HepG2 (cell line): ENCODE data around the gene PTCD1. TPM values are rescaled to one million over a fixed set of nuclear protein-coding genes. Genes with fewer than 3 reads are reported as not detected.

Experiments
- ATAC-seq: fragments of 200-7000 bp; cut with Tn5 transposase; 3 replicates; pipeline ENCODE4 v1.9.1; 2020; ENCODE audit warnings: mild to moderate bottlenecking, moderate library complexity
- BruUV-seq: library from RNA; stranded (reverse); fragments of 400-500 nt; replicated peaks from 2 replicates; lab custom pipeline; 2021; lab: Mats Ljungman, UMichigan
- CTCF ChIA-PET: fragments of 300-600 bp; formaldehyde crosslinking; extraction: SDS; loops from one replicate; lab custom pipeline; 2021; ENCODE audit warnings: low total read pairs, inconsistent platforms, low intra/inter-chr PET ratio; lab: Yijun Ruan, JAX
- POLR2A ChIA-PET: fragments of 350-600 bp; sonication (Branson Sonifier 250); formaldehyde crosslinking; loops from one replicate; lab custom pipeline; 2020; ENCODE audit warnings: antibody characterized with exemption, inconsistent platforms; lab: Yijun Ruan, JAX
- DNase-seq: peaks from one replicate; pipeline ENCODE4 v3.0.0-alpha.2; 2015; ENCODE audit warnings: low spot score
- FAIRE-seq: peaks from 3 replicates; lab custom pipeline; 2011; peaks lifted over from hg19 to GRCh38; lab: Jason Lieb, UNC
- H2AFZ ChIP-seq: one replicate; pipeline ENCODE4 v1.6.1; 2011; ENCODE audit warnings: low read length, inconsistent platforms
- H3K27ac ChIP-seq: fragments of 300-600 bp; 3 replicates; pipeline ENCODE4 v1.8.0; 2011; ENCODE audit warnings: mixed run types, mild to moderate bottlenecking, mixed read lengths, low read length, inconsistent platforms; ENCODE audit not compliant: insufficient read depth; ENCODE audit errors: extremely low read length
- H3K27me3 ChIP-seq, 2 experiments: fragments of 200-600 bp in 1 of 2; 2 replicates in 1 of 2; 3 replicates in 1 of 2; pipeline versions ENCODE4 v1.6.0 to v1.8.0; 2011; ENCODE audit warnings: low read length in 2 of 2, mild to moderate bottlenecking in 2 of 2, moderate library complexity in 2 of 2, inconsistent platforms in 1 of 2; ENCODE audit not compliant: insufficient read depth in 2 of 2, control insufficient read depth in 1 of 2
- H3K36me3 ChIP-seq, 2 experiments: fragments of 200-600 bp in 1 of 2; replicated peaks in 1 of 2; 2 replicates in 1 of 2; 3 replicates in 1 of 2; pipeline versions ENCODE4 v1.5.1 to v1.8.0; 2011; ENCODE audit warnings: low read length in 2 of 2, inconsistent platforms in 1 of 2; ENCODE audit not compliant: insufficient read depth in 2 of 2, control insufficient read depth in 1 of 2
- H3K4me1 ChIP-seq: 2 replicates; pipeline ENCODE4 v1.5.1; 2012; ENCODE audit warnings: low read length, inconsistent platforms; ENCODE audit not compliant: insufficient read depth
- H3K4me2 ChIP-seq: 2 replicates; pipeline ENCODE4 v1.6.0; 2011; ENCODE audit warnings: low read depth, low read length, inconsistent platforms
- H3K4me3 ChIP-seq, 3 experiments: fragments of 200-600 bp in 1 of 3; sonication (generic), shearing (Covaris generic) in 1 of 3; replicated peaks in 1 of 3; 2 replicates each; pipeline ENCODE4 v1.5.1; 2011 to 2016; ENCODE audit warnings: low read length in 3 of 3, inconsistent platforms in 2 of 3, low read depth in 2 of 3, mild to moderate bottlenecking in 2 of 3, control low read depth in 1 of 3, mixed read lengths in 1 of 3; ENCODE audit not compliant: insufficient read depth in 1 of 3
- H3K79me2 ChIP-seq: one replicate; pipeline ENCODE4 v1.6.1; 2011; ENCODE audit warnings: low read length, inconsistent platforms; ENCODE audit not compliant: insufficient read depth
- H3K9ac ChIP-seq: 2 replicates; pipeline ENCODE4 v1.6.0; 2011; ENCODE audit warnings: mild to moderate bottlenecking, low read depth, low read length, inconsistent platforms; ENCODE audit not compliant: insufficient read depth
- H3K9me3 ChIP-seq: 2 replicates; pipeline ENCODE4 v1.5.1; 2012; ENCODE audit warnings: mild to moderate bottlenecking, low read length
- H4K20me1 ChIP-seq: 2 replicates; pipeline ENCODE4 v1.6.0; 2011; ENCODE audit warnings: inconsistent platforms, mild to moderate bottlenecking, low read length, moderate library complexity; ENCODE audit not compliant: insufficient read depth
- FOXK1 ChIP-seq: sonication (generic); formaldehyde crosslinking; IDR thresholded peaks from 2 replicates; pipeline ENCODE4 v1.4.0; 2020; ENCODE audit warnings: low read depth, missing genetic modification reagents, borderline replicate concordance
- NKX3-1 ChIP-seq: sonication (generic); formaldehyde crosslinking; IDR thresholded peaks from 2 replicates; pipeline ENCODE4 v1.5.0; 2020; ENCODE audit warnings: missing genetic modification reagents
- POLR2G ChIP-seq: fragments of 200-400 bp; formaldehyde crosslinking; IDR thresholded peaks from 2 replicates; pipeline ENCODE4 v1.6.1; 2018; ENCODE audit warnings: mild to moderate bottlenecking, low read depth, low read length, moderate library complexity
- RBM39 ChIP-seq: fragments of 200-400 bp; formaldehyde crosslinking; IDR thresholded peaks from one replicate; pipeline ENCODE4 v1.6.1; 2018; ENCODE audit warnings: antibody characterized with exemption, mild to moderate bottlenecking, low read depth, low read length; ENCODE audit not compliant: poor library complexity, severe bottlenecking
- ZBTB7A ChIP-seq: sonication (generic); formaldehyde crosslinking; IDR thresholded peaks from 2 replicates; pipeline ENCODE4 v1.8.0; 2022; ENCODE audit warnings: mild to moderate bottlenecking, missing genetic modification reagents
- ZKSCAN8 ChIP-seq: IDR thresholded peaks from 2 replicates; pipeline ENCODE4 v1.6.1; 2016; ENCODE audit warnings: borderline replicate concordance, missing genetic modification reagents, missing compliant biosample characterization
- ZNF3 ChIP-seq: IDR thresholded peaks from 2 replicates; pipeline ENCODE4 v1.7.0; 2017; ENCODE audit warnings: inconsistent platforms
- WGBS: methylation state at CpG from one replicate; pipeline ENCODE4 v1.1.6; 2017; ENCODE audit warnings: low lambda C conversion rate; 5-methylcytosine and 5-hydroxymethylcytosine counted together
- in situ Hi-C: cut with HindIII; loops from 2 replicates; pipeline ENCODE4 v1.10.0; 2017; ENCODE audit warnings: low pct_unique_long_range_greater_than_20kb; ENCODE audit not compliant: extremely low pct_ligation_motif_present
- intact Hi-C: fragments of 100-400 bp; cut with micrococcal nuclease; formaldehyde crosslinking; loops from one replicate; pipeline ENCODE4 v1.10.0; 2022; ENCODE audit not compliant: unreplicated experiment
- polyA plus RNA-seq, 8 experiments: library from polyadenylated mRNA; depleted of rRNA in 3 of 8; stranded (reverse) in 7 of 8; unstranded in 1 of 8; fragments of >200 nt; fragmentation: Illumina TruSeq in 4 of 8; extraction: Trizol in 4 of 8; gene quantifications; 2 replicates each; pipeline versions ENCODE4 v1.2.1 to v1.2.3, GENCODE V29; 2011 to 2016; ENCODE audit warnings: low read depth in 4 of 8, missing spikeins in 1 of 8, mixed read lengths in 1 of 8; ENCODE audit not compliant: insufficient read depth in 1 of 8
- total RNA-seq, 5 experiments: library from RNA; depleted of rRNA; stranded (reverse); fragments of >200 nt; fragmentation: Illumina TruSeq; extraction: Trizol; gene quantifications; 2 replicates each; pipeline ENCODE4 v1.2.3, GENCODE V29; 2016; ENCODE audit warnings: low read depth in 1 of 5
- TF ChIP-seq, protein P1 (sequence below): sonication (generic); formaldehyde crosslinking; IDR thresholded peaks from 2 replicates; pipeline ENCODE4 v1.4.0; 2020; ENCODE audit warnings: missing genetic modification reagents

Gene PTCD1
- total and polyA plus RNA-seq, 2 of the 13 experiments (the other 11 are each of a cell fraction or from before 2014, with no cell fraction given), result 3.0 to 8.4 TPM

DNA sequence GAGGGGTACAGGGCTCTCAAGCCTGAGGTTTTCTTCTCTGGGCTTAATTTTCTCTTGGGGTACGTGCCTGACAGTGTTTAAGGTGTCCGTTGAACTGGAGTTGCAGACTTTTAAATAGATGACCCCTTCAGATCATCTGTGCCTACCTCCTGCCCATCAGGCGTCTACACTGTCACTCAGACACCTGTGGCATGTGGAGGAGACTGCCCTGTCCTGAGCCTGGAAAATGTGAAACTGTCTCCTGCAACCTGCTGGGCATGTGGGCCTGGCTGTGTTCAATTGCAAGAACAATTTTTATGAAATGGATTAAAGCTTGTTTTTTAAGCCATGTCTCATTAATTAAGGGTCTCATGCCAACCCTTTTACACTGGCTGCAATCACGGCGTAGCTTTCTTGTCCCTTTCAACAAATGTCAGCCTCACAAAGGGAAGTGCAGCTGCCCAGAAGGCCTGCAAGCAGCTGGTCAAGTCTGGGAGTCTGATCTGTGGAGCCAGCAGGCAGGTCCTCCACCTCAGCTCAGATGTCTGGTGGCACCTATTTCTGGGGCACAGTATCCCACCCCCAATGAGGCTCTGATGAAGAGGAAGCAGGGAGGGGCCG, 18.6 kb upstream of the PTCD1 start:
- ATAC-seq (no peak), FAIRE-seq (no peak), DNase-seq (no peak)
- peaks cover 45% of the 10 kb centered on the region for H4K20me1 ChIP-seq
- peaks cover 38% of the 10 kb centered on the region for H3K79me2 ChIP-seq
- intact Hi-C loops, result no loop called here
- no peak overlapping the region for H3K4me2 ChIP-seq
- 94% methylated on average over 5 of the region's 6 CpGs for WGBS
- POLR2A ChIA-PET, result interaction anchor here (3.8 kb wide), 1 partner anchor 8 kb away, joined by 16 read pairs; the partner anchor contains the start of gene ATP5MF
- H3K27me3 ChIP-seq, result no peaks in the 10 kb centered on the region
- CTCF ChIA-PET, result no interaction called here
- H3K4me1 ChIP-seq, result peaks cover 19% of the 10 kb centered on the region
- H3K4me3 ChIP-seq, result no peak overlapping the region
- TF ChIP-seq FOXK1 (CRISPR knock-in tag) (no peak), ZKSCAN8 (CRISPR knock-in tag) (no peak), RBM39 (peak; percentile 9), POLR2G (peak; percentile 16; the same call in 1 of the 2 replicates), ZBTB7A (CRISPR knock-in tag) (no peak), NKX3-1 (CRISPR knock-in tag) (no peak), ZNF3 (CRISPR knock-in tag) (no peak)
- TF ChIP-seq, protein P1, sequence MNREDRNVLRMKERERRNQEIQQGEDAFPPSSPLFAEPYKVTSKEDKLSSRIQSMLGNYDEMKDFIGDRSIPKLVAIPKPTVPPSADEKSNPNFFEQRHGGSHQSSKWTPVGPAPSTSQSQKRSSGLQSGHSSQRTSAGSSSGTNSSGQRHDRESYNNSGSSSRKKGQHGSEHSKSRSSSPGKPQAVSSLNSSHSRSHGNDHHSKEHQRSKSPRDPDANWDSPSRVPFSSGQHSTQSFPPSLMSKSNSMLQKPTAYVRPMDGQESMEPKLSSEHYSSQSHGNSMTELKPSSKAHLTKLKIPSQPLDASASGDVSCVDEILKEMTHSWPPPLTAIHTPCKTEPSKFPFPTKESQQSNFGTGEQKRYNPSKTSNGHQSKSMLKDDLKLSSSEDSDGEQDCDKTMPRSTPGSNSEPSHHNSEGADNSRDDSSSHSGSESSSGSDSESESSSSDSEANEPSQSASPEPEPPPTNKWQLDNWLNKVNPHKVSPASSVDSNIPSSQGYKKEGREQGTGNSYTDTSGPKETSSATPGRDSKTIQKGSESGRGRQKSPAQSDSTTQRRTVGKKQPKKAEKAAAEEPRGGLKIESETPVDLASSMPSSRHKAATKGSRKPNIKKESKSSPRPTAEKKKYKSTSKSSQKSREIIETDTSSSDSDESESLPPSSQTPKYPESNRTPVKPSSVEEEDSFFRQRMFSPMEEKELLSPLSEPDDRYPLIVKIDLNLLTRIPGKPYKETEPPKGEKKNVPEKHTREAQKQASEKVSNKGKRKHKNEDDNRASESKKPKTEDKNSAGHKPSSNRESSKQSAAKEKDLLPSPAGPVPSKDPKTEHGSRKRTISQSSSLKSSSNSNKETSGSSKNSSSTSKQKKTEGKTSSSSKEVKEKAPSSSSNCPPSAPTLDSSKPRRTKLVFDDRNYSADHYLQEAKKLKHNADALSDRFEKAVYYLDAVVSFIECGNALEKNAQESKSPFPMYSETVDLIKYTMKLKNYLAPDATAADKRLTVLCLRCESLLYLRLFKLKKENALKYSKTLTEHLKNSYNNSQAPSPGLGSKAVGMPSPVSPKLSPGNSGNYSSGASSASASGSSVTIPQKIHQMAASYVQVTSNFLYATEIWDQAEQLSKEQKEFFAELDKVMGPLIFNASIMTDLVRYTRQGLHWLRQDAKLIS (CRISPR knock-in tag), result no peak
- H3K27ac ChIP-seq, result no peak overlapping the region
- no peak overlapping the region for H2AFZ ChIP-seq
- H3K9ac ChIP-seq, result no peak overlapping the region
- no TSS peak for BruUV-seq
- in situ Hi-C loops, result no loop called here
- H3K36me3 ChIP-seq, result peaks cover 22 to 90% of the 10 kb centered on the region in 2 experiments
- H3K9me3 ChIP-seq, result no peaks in the 10 kb centered on the region
